ENCODE results near the gene RTN4IP1.

Gene RTN4IP1

GRCh38 chr6:106533054-106533453 lies 96.2 kb downstream of the RTN4IP1 start:
- TF ChIP-seq CTCF (conservative IDR thresholded peaks at IDR 0.05; ENCODE audit: low read length): no peak
- DNase-seq (ENCODE audit: low read depth): no peak
- no peak overlapping the region for H3K4me3 ChIP-seq (ENCODE audit: low read length)

GRCh38 chr6:106530502-106530901 lies 98.8 kb downstream of the RTN4IP1 start:
- H3K4me3 ChIP-seq (ENCODE audit: low read length): no peak overlapping the region
- TF ChIP-seq CTCF (conservative IDR thresholded peaks at IDR 0.05; ENCODE audit: low read length): no peak
- DNase-seq (ENCODE audit: low read depth): peak; percentile 82

- H3K4me3 ChIP-seq (ENCODE audit: low read length): no peak overlapping the region
- no peak for TF ChIP-seq CTCF (conservative IDR thresholded peaks at IDR 0.05; ENCODE audit: low read length)
- DNase-seq (ENCODE audit: low read depth): no peak
Measured at GRCh38 chr6:106530026-106530425, 99.3 kb downstream of the RTN4IP1 start.

GRCh38 chr6:106529438-106529837 lies 99.9 kb downstream of the RTN4IP1 start:
- H3K4me3 ChIP-seq (ENCODE audit: low read length): no peak overlapping the region
- no peak for TF ChIP-seq CTCF (conservative IDR thresholded peaks at IDR 0.05; ENCODE audit: low read length)
- peak; percentile 40 for DNase-seq (ENCODE audit: low read depth)

GRCh38 chr6:106528521-106528920 lies 100.8 kb downstream of the RTN4IP1 start:
- DNase-seq (ENCODE audit: low read depth): no peak
- TF ChIP-seq CTCF (conservative IDR thresholded peaks at IDR 0.05; ENCODE audit: low read length): no peak
- no peak overlapping the region for H3K4me3 ChIP-seq (ENCODE audit: low read length)

GRCh38 chr6:106527979-106528378 lies 101.3 kb downstream of the RTN4IP1 start:
- no peak for TF ChIP-seq CTCF (conservative IDR thresholded peaks at IDR 0.05; ENCODE audit: low read length)
- H3K4me3 ChIP-seq (ENCODE audit: low read length): no peak overlapping the region
- DNase-seq (ENCODE audit: low read depth): peak; percentile 99

- no peak for TF ChIP-seq CTCF (conservative IDR thresholded peaks at IDR 0.05; ENCODE audit: low read length)
- H3K4me3 ChIP-seq (ENCODE audit: low read length): no peak overlapping the region
- DNase-seq (ENCODE audit: low read depth): no peak
Measured at GRCh38 chr6:106527117-106527516, 102.2 kb downstream of the RTN4IP1 start.

All from AG10803 (cell line).